NCI-H524 treated with DMSO at 0.1 percent for 48 hours (cell line): Measurements from ENCODE around the gene SMAP1.

Experiments
- DNase-seq: peaks from one replicate; lab custom pipeline; 2025; lab: John Stamatoyannopoulos, UW

The SMAP1 gene

GRCh38 chr6:70684794-70685493 is 17.3 kb downstream of the SMAP1 start:
- DNase-seq, result no peak

DNA sequence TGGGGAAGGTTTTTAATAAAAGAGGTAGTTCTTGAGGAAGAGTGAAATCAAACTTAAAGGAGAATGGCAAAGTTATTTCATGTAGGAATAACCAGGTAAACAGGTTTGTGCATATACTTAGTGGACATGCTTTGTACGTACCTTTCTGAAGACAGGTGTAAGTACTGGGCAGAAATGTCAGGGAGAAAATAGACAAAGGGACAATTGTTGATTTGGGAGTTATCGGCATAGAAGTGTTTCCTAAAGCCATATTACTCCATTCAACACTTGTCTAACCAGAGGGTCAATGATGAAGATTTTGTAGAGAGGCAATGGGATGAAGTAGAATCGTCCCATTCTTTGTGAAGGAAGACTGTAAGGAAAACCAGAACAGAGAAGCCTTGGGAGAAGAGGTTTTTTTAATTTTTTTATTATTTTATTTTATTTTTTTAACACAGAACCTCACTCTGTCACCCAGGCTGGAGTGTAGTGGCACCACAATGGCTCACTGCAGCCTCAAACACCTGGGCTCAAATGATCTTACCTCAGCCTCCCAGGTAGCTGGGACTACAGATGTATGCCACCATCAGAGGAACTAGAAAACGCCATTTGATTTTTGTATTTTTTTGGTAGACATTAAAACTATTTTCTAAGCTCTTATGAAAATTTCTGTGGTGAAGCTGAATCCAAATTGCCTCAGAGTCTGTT is 18.0 kb downstream of the SMAP1 start:
- DNase-seq, result no peak

DNA sequence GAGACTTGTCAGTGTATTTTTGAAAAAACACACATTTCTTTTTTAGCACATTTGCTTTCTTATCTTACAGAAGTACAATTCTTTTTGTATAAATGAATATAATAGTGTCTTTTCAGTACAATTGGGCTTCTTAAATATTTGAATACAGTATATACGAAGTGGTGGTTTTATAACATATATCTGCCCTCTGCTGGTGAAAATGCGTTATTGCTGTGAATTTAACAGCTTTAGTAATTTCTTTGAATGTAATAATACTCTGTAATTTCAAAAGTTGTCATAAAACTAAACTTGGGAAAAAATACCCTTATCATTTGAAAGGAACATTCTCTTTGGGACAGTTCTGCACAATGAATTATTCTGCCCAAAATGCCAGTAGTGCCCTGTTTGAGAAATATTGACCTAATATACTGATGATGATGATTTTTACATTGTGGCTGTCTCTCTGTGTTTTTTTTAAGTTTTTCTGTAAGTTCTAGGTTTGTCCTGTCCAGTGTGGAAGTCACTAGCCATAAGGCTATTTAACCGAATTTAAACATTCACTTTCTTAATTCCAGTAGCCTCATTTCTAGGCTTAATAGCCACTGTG is 19.0 kb downstream of the SMAP1 start:
- no peak for DNase-seq

- DNase-seq, result no peak
These were observed 26.2 kb downstream of the SMAP1 start for GRCh38 chr6:70693887-70694286.

DNA sequence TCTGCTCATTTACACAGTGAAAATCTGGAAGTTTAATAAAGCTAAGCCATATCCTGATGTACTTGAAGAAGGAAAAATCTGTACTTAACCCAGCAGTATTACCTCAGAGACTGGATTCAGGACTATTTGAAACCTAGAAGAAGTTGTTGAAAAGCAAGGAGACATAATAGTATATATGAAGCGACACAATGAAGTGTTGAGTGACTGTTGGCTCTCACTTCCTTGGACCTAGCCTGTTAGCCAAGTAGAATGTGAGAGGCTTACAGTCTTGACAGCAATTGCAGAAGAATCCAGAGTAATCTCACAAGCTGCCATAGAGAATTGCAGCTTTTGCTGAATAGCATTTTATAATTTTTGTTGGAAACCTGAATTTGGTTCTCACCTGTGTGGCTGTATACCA is 26.7 kb downstream of the SMAP1 start:
- DNase-seq, result no peak

DNA sequence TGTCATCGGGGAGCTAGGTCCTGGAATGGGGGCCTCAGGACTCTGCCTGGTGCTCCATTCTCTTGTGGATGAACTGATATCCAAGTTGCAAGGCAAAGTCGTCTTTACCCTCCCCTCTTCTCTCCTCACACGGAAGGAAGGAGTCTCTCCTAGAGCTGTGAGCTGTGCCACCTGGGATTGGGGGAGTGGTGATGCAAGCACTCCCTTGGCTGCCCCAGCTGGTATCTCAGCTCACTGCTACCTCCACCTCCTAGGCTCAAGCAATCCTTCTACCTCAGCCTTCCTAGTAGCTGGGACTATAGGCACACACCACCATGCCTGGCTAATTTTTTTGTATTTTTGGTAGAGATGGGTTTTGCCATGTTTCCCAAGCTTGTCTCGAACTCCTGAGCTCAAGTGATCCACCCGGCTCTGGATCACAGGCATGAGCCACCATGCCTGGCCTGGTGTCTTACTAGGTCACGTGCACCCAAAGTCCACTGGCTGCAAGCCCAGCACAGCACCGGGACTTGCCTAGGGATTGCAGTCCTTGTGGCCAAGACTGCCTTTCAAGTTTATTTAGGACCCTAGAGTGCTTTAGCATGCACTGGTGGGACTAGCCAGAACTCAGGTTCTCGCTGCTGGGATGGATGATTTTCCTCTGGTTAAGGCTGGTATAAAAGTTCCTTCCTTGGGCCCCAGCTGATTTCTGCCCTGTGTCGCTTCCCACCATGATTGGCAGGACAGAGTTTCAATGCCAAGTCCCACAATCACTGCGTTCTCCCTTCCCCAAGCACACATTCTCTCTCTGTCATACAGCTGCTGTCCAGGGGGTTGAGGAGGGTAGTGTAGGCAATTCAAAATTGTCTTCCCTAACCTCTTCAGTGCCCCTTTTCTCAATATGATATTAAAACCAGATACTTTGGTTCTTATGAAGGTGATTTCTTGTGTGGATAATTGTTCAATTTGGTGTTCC is 33.5 kb downstream of the SMAP1 start:
- no peak for DNase-seq

- no peak for DNase-seq
These were observed 38.1 kb downstream of the SMAP1 start for GRCh38 chr6:70705772-70706171.

DNA sequence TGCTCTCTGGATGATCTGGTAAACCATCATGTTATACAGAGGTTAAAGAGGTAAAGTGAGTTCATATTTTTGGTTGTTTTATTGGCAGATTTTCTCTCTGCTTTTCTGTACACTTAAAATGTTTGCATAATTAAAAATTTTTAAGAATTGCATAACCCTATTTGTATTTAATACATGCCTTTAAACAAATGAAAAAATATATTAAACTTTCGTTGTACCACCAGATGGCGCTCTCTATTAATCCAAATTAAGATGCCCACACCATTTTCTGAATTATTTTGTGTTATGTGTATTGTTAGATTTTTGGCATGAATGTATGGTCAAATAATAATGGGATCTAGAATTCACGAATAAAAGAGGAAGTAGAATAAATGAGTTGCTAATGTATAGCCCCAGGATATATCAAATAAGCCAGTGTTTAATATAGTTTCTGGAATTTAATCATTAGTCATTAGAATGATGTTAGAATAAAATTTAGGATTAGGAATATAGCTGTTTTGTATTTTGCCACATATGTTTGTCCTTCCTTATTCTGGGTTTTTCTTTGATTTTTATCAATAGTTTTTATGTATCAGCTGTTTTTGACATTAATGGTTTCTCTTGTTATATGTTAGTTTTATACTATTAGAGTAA is 38.9 kb downstream of the SMAP1 start:
- no peak for DNase-seq

- no peak for DNase-seq
These were observed 40.2 kb downstream of the SMAP1 start for GRCh38 chr6:70707893-70708292.

DNA sequence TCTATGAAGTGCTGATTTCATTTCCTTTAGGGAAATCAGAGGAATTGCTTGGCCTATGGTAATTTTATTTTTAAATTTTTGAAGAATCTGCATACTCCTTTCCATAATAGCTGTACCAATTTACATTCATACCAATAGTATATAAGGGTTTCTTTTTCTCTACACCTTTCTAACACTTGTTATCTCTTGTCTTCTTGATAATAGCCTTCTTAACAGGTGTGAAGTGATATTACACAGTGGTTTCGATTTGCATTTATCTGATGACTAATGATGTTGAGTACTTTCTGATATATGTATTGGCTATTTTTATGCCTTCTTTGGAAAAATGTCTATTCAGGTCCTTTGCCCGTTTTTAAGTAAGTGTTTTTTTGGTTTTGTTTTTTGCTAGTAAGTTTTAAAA is 40.8 kb downstream of the SMAP1 start:
- no peak for DNase-seq

DNA sequence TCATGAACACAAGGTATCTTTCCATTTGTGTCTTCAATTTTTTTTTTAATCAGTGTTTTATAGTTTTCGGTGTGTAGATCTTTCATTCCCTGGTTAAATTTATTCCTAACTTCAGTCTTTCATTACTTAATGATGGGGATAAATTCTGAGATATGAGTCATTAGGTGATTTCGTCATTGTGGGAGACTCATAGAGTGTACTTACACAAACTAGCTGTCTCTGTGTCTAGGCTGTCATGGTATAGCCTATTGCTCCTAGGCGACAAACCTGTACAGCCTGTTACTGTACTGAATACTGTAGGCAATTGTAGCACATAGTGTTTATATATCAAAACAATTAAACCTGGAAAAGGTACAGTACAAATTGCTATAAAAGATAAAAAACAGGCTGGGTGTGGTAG is 42.1 kb downstream of the SMAP1 start:
- no peak for DNase-seq

DNA sequence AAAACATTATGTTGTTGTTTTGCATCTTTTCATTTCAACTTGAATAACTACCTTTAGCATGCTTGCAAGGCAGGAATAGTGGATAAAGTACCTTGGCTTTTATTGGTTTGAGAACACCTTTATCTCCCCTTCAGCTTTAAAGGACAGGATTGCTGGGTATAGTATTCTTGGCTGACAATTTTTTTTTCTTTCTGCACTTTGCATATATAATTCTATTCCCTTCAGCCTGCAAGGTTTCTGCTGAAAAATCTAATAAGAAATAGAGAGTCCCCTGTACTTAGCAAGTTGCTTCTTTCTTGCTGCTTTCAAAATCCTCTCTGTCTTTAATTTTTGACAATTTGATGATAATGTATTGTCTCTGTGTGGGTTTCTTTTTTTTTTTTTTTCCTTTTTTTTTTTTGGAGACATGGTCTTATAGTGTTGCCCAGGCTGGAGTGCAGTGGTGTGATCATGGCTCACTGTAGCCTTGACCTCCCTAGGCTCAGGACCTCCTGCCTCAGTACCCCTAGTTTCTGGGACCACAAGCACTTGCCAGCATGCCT is 47.1 kb downstream of the SMAP1 start:
- no peak for DNase-seq

GRCh38 chr6:70717038-70717801 is 49.5 kb downstream of the SMAP1 start:
- no peak for DNase-seq

DNA sequence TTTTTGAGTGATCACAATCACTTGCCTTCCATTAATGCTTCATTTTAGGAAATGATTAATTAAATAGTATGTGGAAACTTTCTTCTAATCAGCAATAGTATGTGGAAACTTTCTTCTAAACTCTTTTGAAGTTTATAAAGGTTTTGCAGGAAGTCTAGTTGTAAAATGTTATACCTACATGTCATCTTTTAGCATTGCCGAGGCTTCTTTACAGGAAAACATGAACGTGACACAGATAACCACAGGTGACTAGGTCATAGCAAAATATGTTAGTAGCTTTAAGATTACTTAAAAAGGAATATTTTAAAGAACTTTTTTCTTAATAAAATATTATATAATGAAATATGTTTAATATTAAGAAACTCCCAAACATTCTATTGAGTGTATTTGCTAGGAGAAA is 56.8 kb downstream of the SMAP1 start:
- no peak for DNase-seq

DNA sequence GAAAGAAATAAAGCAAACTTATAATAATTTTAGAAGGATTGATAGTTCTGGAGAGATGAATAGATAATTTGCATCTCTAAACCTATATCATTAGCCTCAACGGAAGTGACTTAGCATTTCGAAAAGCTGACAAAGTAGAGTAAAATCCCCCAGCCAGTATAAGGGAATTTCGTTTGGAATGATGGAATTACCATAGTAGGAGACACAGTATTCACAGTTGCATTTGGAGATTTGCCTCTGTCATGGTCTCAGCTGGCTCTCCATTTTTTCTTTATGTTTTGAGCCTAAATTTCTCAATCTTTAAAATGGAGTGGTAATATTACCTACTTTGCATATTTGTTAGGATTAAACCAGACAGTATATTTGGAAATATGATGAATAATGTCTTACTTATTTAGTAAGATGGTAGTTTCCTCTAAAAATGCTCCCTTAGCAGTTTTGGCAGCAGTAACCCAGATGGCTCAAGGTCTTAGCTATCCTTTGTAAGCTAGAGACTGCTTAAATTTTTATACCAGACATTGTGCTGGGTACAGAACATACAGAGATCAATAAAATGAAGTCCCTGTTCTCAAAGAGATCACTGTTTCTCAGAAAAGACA is 58.2 kb downstream of the SMAP1 start:
- DNase-seq, result no peak

DNA sequence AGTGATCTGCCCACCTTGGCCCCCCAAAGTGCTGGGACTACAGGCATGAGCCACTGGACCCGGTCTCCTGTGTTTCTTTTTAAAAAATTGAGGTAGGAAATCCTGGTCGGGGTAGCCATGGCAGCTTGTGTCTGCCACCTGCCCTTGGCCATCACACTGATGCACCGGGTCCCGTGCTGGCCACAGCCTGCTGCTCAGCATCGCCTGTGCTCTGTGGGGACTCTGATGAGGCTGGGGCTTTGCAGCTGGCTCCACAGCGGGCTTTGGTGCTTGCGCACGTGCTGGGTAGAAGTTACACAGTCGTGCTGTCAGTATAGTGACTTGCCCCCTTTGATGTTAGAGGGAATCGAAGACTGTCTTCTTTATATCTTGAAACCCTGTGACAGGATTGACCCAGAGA is 66.7 kb downstream of the SMAP1 start:
- no peak for DNase-seq

- no peak for DNase-seq
These were observed 67.3 kb downstream of the SMAP1 start for GRCh38 chr6:70734979-70735378.

DNA sequence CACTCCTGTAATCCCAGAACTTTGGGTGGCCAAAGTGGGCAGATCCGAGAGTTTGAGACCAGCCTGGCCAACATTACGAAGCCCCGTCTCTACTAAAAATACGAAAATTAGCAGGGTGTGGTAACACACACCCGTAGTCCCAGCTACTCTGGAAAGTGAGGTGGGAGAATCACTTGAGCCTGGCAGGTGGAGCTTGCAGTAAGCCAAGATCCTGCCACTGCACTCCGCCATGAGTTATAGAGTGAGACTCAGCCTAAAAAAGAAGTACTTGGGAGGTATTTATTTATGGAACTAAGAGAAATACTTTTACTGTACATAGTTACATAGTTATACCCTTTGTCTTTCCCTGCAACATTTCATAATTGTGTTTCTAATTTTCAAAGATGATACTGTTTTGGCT is 67.8 kb downstream of the SMAP1 start:
- DNase-seq, result no peak

DNA sequence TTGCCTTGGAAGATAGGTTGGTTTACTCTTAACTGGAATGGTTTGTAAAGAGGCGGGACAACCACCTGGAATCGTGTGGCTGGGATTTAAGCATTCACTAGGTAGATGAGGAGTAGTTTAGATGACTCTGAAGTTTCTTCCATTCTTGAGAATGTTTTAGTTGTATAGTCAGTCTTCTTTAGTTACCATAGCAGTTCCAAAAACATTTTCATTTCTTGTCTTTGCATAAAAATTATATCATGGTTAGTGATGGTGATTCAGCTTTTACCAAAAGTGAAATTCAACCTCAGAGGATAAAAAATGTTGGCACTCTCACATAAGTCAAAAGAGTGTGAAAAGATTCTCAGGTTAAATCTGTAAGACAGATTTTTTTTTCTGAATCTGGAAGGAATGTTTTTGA is 70.3 kb downstream of the SMAP1 start:
- no peak for DNase-seq

DNA sequence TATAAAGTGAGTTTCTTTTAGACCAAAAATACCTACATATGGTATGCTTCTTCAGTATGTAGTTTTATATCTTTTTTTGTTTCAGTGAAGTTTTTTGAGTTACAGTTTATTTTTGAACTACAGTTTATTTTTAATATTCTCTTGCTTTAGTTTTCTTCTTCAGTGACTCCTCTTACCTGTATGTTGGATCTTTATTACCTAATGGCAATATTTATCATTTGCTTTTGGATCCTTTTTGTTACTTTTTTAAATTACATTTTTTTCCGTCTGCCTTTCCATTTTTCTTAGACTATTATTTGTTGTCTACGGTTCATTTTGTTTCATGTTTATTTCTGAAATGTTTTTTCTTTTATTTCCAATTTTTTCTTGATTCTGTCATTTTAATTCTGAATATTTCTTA is 71.9 kb downstream of the SMAP1 start:
- no peak for DNase-seq
